ENCODE data around the gene AKR1C1. TPM values are rescaled to one million over a fixed set of nuclear protein-coding genes. Genes with fewer than 3 reads are reported as not detected.
A peak's percentile ranks its signal among the peaks of the same experiment; 100 is the strongest.
"Not testable (repeated sequence)": the region's sequence is repeated elsewhere in the genome, so short reads cannot be mapped to it uniquely, and the experiment has no call there.

The AKR1C1 gene
- polyA plus RNA-seq, 1 donor: 15.3 TPM

DNA sequence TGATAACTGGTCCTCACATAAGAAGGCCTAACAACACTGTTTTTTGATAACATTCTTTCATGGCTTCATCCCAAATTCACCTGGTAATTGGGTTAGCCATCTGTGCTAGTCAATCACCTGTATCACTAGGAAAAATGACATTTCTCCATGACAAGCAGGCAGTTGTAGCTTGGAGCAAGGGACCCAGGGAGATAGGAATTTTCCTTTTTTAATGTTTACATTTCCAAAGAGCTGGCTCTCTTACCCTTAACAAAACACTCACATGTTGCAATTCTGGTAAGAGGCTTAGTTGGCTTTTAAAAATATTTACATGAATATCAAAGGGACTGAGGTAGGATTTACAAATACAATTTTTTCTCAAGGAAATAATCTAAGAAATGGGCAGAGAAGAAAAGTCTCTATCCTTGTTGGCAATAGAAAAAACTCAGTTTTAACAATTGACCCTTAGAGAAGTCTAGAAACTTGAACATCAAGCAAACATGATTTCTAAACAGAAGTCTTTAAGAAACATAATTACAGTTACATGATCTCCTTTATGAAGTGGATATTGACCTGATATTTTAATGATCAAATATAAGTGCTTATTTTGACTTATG is 16.1 kb upstream of the AKR1C1 start:
- DNase-seq: no peak

- DNase-seq: no peak
Measured at GRCh38 chr10:4947635-4948596, 15.3 kb upstream of the AKR1C1 start.

DNA sequence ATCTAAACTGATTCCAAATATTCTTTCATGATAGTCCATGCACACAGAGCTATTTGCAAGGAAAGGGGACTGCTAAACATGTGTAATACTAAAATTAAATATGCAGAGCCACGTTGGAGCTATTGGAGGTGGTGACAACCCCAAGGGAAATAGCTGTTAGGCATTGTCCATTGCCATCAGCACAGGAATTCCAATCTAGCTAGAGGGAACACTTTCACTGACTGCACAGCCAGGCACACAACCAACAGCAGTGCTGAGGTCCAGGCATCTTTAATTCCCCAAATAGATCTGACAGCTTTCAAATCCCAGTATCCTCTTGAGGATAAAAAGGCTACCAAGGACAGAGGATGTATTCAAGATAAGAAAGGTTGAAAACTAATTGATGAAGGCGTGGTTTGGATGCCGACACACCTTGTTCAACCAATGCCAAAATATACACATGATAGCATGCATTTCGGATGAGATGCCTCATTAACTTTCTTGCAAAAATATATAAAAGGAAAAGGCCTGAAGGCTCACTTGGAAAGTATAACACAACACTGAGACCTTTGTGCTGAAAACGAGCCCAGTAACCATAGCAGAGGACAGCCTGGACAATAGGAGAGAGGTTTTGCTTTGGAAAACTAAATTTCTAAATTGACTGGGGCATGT is 11.6 kb upstream of the AKR1C1 start:
- not testable (repeated sequence) for DNase-seq

- DNase-seq: no peak
Measured at GRCh38 chr10:4953405-4953804, 9.8 kb upstream of the AKR1C1 start.

DNA sequence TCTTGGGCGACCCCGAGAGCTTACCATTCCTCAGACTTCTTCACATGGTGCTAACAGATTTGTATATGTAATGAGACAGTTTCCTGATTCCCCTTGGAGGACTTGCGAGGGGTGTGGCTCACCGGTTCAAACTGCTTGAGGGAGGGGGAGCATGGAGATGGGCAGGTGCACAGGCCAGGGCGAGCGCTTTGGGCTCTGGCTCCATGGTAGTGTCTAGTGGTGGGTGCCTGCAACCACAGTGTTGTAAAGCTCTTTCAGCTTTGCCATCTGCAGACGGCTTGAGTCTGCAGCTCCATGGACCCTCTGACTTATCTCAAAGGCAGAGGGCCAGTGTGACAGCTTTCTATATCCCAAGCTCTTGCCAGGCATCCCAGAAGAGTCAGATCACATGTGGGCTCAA is 7.1 kb upstream of the AKR1C1 start:
- not testable (repeated sequence) for DNase-seq

DNA sequence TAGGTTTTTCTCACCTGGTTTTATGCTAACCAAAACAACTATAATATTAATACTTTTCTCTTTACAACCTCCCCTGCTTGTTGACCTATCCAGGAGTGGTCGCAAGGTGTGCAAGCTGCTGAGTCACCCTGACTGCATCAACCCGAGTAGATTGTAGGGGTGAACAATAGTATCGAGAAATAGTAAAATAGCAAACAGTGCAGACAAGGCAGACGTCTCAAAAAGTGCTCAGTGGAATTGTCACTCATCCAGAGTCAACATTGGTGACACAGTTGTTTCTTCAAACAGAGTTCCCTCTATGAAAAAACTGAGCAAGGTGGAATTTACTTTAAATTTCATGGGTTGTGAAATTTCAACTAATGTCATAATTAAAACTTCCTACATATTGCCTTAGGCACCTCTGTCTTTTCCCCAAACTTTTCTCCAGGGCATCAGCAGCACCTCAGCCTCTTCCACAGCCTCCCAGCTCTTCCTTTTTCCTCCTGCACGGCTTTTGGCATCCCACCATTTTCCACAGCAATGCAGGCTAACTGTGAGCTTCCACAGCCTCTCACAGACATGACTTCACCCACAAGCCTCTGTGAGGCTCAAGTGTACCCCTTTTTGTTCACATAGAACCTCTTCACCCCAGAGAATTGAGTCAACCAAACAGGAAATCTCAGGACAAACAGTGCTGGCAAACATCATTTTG is 6.1 kb upstream of the AKR1C1 start:
- DNase-seq: not testable (repeated sequence)

DNA sequence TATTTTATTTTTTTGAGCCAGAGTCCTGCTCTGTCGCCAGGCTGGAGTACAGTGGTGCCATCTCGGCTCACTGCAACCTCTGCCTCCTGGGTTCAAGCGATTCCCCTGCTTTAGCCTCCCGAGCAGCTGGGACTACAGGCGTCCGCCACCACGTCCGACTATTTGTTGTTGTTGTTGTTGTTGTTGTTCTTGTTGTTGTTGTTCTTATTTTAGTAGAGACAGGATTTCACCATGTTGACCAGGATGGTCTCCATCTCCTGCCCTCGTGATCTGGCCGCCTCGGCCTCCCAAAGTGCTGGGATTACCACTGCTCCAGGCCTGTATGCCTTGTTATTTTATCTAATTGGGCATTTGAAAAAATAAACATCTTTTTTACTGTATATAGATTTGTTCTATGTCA is 1.7 kb upstream of the AKR1C1 start:
- DNase-seq: not testable (repeated sequence)

GRCh38 chr10:4962308-4962707 is 907 bp upstream of the AKR1C1 start:
- not testable (repeated sequence) for DNase-seq

DNA sequence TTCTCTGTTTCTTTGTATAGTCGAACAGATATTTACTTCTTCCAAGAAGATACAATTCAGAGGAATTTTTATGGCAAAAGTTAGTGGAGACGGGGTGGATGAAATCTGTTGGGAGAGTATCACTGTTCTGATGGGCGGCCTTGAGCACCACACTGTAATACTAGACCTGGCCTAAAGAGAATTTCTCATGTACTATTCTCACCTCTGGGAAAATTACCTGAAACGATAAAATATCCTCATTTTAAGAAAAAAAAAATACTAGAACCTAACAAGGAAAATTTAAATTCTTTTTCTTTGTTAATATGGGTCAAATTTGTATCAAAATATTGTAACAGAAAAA is 570 bp downstream of the AKR1C1 start:
- DNase-seq: not testable (repeated sequence)

DNA sequence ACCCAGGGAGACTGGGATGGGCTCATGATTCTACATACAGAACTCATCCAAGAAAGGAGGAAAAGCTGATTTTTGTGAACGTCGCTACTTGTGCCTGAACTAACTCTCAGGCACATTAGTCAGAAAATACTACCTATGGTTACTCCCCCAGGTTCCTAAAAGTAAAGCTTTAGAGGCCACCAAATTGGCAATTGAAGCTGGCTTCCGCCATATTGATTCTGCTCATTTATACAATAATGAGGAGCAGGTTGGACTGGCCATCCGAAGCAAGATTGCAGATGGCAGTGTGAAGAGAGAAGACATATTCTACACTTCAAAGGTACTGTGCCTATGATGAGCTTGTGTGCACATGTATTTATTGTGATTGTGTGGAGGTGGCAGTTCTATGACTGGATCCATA is 2.5 kb downstream of the AKR1C1 start:
- DNase-seq: not testable (repeated sequence)

- not testable (repeated sequence) for DNase-seq
Measured at GRCh38 chr10:4967189-4967588, 4.0 kb downstream of the AKR1C1 start.

- DNase-seq: not testable (repeated sequence)
Measured at GRCh38 chr10:4969289-4969688, 6.1 kb downstream of the AKR1C1 start.

DNA sequence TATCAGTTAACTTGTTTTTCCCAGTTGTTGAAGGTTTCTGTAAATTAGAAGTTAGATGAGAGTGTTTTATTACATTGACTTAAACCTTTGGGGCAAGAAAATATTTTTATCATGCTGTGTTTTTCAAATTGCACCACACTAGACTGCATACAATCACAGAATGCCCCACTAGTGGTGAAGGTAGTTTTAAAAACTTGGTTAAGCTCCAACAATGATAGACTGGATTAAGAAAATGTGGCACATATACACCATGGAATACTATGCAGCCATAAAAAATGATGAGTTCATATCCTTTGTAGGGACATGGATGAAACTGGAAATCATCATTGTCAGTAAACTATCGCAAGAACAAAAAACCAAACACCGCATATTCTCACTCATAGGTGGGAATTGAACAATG is 7.1 kb downstream of the AKR1C1 start:
- DNase-seq: not testable (repeated sequence)

DNA sequence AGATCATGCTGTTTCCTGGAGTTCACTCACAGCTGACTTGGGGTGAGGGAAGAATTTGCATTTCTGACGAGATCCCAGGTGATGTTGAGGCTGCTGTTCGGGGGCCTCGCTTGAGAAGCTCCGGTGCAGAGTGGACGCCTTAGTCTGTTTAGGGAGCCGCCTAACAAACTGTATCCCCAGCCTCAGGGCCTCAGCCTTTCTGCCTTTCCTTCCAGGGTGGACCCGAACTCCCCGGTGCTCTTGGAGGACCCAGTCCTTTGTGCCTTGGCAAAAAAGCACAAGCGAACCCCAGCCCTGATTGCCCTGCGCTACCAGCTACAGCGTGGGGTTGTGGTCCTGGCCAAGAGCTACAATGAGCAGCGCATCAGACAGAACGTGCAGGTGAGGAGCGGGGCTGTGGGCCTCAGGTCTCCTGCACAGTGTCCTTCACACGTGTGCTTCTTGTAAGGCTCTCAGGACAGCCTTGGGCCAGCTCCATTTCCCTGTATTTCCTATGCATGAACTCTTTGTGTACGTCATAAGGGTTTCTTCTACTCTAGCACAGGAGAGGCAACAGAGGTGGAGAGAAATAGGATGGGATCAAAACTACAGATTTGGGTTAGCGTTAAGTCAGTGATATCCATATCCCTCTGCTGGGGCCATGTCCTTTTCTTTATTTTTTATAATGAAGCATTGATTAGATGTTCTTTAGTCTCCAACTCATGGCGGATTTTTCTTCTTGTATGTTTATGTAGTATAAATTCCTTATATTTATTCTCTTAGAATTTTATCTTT is 9.3 kb downstream of the AKR1C1 start:
- not testable (repeated sequence) for DNase-seq

DNA sequence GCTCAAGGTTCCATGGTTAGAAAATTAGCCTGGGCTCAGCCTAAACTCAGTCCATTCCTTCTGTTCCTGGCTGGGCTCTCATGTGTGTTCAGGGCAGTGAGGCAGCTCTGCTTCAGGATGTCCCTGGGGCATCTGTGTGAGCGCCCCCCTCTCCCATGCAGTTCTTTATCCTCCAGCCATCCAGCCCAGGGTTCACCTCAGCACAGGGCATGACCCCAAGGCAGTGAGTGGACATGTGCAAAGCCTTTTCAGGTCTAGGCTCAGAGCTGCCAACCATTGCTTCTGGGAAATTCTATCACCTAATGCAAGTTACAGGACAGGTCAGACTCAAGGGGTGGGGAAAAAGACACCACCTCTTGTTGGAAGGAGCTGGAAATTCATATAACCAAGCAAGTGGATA is 10.1 kb downstream of the AKR1C1 start:
- DNase-seq: not testable (repeated sequence)

GRCh38 chr10:4974400-4974799 is 11.2 kb downstream of the AKR1C1 start:
- DNase-seq: not testable (repeated sequence)

GRCh38 chr10:4977025-4977424 is 13.8 kb downstream of the AKR1C1 start:
- DNase-seq: no peak

GRCh38 chr10:4978870-4979269 is 15.7 kb downstream of the AKR1C1 start:
- no peak for DNase-seq

- no peak for DNase-seq
Measured at GRCh38 chr10:4980793-4981192, 17.6 kb downstream of the AKR1C1 start.

DNA sequence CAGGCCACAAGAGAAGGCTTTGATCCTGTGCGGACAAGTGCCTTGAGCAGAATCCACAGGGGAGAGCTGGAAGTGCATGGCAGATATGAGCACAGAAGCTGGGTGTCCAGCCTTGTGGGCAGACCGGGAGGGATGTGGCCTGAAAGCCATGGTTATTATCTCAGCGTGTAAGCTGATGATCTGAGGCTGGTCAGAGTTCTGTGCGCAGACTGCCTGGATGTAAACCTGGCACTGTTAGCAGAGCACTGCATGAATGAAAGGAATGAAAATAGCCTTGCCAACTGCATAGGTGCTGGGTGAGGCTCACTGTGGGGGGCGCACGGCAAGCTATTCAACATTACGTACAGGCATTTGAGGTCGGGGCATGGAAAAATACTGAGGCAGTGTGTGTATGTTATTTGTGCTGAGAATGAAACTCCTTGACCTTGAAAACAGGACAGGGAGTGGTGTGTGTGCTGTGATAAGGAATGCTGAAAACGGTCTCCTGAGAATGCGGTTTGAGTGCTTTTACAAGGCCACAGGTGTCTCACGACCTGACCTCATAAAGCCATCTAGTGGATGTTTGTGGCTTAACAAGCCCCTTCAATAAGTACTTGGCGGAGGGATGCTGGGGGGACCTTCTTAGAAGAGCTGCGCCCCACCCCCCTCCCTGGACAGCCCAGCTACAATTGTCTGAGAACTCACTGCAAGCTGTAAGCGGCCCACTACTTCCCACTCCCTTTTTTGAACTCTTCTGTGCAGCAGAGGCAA is 18.7 kb downstream of the AKR1C1 start:
- DNase-seq: peak; percentile 46

GRCh38 chr10:4982764-4983226 is 19.6 kb downstream of the AKR1C1 start:
- DNase-seq: no peak
